Left cardiac atrium (tissue), 4 donors: ENCODE data around the gene XRCC4. TPM values are rescaled to one million over a fixed set of nuclear protein-coding genes. Genes with fewer than 3 reads are reported as not detected.

ENCODE experiments used
- ATAC-seq, 2 donors: fragments of 200-7000 bp; cut with Tn5 transposase; one replicate each; pipeline ENCODE4 v1.9.1; 2020; ENCODE audit warnings: mild to moderate bottlenecking in 2 of 2, moderate library complexity in 2 of 2
- DNase-seq: peaks from one replicate; pipeline ENCODE4 v3.0.0-alpha.2; 2020
- intact Hi-C, 2 donors: fragments of 100-400 bp; cut with DNase I; formaldehyde crosslinking; loops; one replicate each; pipeline versions ENCODE4 v1.14.1 to v1.15.1; 2022 to 2023
- long read RNA-seq: library from polyadenylated mRNA; unstranded; transcript quantifications from one replicate; pipeline ENCODE4 v2.0.0, GENCODE V29; 2021
- total RNA-seq, 2 donors: library from RNA; stranded (reverse); fragmentation: NEBNext Ultra II Directional; extraction: Animal tissue kit (Norgen Biotek cat#: 25700); gene quantifications; one replicate each; pipeline ENCODE4 v1.2.1, GENCODE V29; 2021
- donor health status: DM: no; HTN: yes; CAD: no.
- donor health status: DM: no; HTN: yes; CAD: no; lungs with severe emphysema.
- donor health status: DM: yes; HTN: yes; CAD: no.
- donor health status: Dilated cardiomyopathy.

Gene XRCC4
- total RNA-seq: 10 to 100 TPM in 1 of 2 donors, 1 to 10 TPM in 1; 4.8 to 12.3 TPM
- long read RNA-seq, partial matches to known transcripts: 1 of 11 reads
- long read RNA-seq, other reads (novel, unspliced or antisense): 6 of 11 reads

GRCh38 chr5:83076742-83077661 lies at the start of gene XRCC4, which contains the start of gene TMEM167A:
Gene XRCC4, plus strand, starts transcription at chr5:83077547. Its CDS starts 27,373 bp downstream, at chr5:83104920.
Gene TMEM167A, minus strand, starts transcription at chr5:83077394. Its CDS starts 71 bp downstream, at chr5:83077323.
- intact Hi-C loops: no loop called here
- ATAC-seq: peak; percentile 100
- peak; percentile 98 for DNase-seq

GRCh38 chr5:83029912-83030311 lies 47.4 kb upstream of the XRCC4 start:
- peak in 1 of 2 donors; percentile 87 for ATAC-seq
- intact Hi-C loops: no loop called here
- DNase-seq: no peak

- DNase-seq: no peak
- ATAC-seq: no peak
- intact Hi-C loops: no loop called here
Observed at GRCh38 chr5:83031381-83031780, 46.0 kb upstream of the XRCC4 start.

- no peak for ATAC-seq
- intact Hi-C loops: no loop called here
- DNase-seq: no peak
Observed at GRCh38 chr5:83034036-83034435, 43.3 kb upstream of the XRCC4 start.

GRCh38 chr5:83034528-83035207 lies 42.7 kb upstream of the XRCC4 start:
- DNase-seq (no peak), ATAC-seq (no peak)
- intact Hi-C loops: no loop called here

GRCh38 chr5:83035373-83036100 lies 41.8 kb upstream of the XRCC4 start:
- DNase-seq: peak; percentile 70
- intact Hi-C loops: no loop called here
- peak; percentile 97 to 98 for ATAC-seq

- intact Hi-C loops: no loop called here
- no peak for DNase-seq
- no peak for ATAC-seq
Observed at GRCh38 chr5:83036991-83037575, 40.3 kb upstream of the XRCC4 start.

GRCh38 chr5:83038924-83039323 lies 38.4 kb upstream of the XRCC4 start:
- DNase-seq: no peak
- no peak for ATAC-seq
- intact Hi-C loops: no loop called here

- DNase-seq (no peak), ATAC-seq (no peak)
- intact Hi-C loops: no loop called here
Observed at GRCh38 chr5:83042507-83042906, 34.8 kb upstream of the XRCC4 start.

- intact Hi-C loops: no loop called here
- ATAC-seq: no peak
- DNase-seq: no peak
Observed at GRCh38 chr5:83044926-83045325, 32.4 kb upstream of the XRCC4 start.

GRCh38 chr5:83048277-83048676 lies 29.1 kb upstream of the XRCC4 start:
- intact Hi-C loops: no loop called here
- DNase-seq (no peak), ATAC-seq (peak in 1 of 2 donors; percentile 60)

- intact Hi-C loops: no loop called here
- no peak for ATAC-seq
Observed at GRCh38 chr5:83048811-83049210, 28.5 kb upstream of the XRCC4 start.

GRCh38 chr5:83049370-83049885 lies 27.9 kb upstream of the XRCC4 start:
- DNase-seq (no peak), ATAC-seq (peak in 1 of 2 donors; percentile 40)
- intact Hi-C loops: no loop called here

More at GRCh38 chr5:83048811-83049210, 28.5 kb upstream of the XRCC4 start:
- no peak for DNase-seq

GRCh38 chr5:83050723-83051340 lies 26.5 kb upstream of the XRCC4 start:
- intact Hi-C loops: no loop called here
- DNase-seq (no peak), ATAC-seq (no peak)

GRCh38 chr5:83055166-83055565 lies 22.2 kb upstream of the XRCC4 start:
- ATAC-seq: no peak
- DNase-seq: no peak
- intact Hi-C loops: no loop called here

GRCh38 chr5:83058726-83059125 lies 18.6 kb upstream of the XRCC4 start:
- intact Hi-C loops: no loop called here
- ATAC-seq: no peak
- no peak for DNase-seq

- DNase-seq: no peak
- intact Hi-C loops: no loop called here
- ATAC-seq: no peak
Observed at GRCh38 chr5:83059341-83059740, 18.0 kb upstream of the XRCC4 start.

- no peak for DNase-seq
- ATAC-seq: no peak
- intact Hi-C loops: no loop called here
Observed at GRCh38 chr5:83066548-83067110, 10.7 kb upstream of the XRCC4 start.
